Measurements from ENCODE around the gene CEND1.

Gene CEND1

DNA sequence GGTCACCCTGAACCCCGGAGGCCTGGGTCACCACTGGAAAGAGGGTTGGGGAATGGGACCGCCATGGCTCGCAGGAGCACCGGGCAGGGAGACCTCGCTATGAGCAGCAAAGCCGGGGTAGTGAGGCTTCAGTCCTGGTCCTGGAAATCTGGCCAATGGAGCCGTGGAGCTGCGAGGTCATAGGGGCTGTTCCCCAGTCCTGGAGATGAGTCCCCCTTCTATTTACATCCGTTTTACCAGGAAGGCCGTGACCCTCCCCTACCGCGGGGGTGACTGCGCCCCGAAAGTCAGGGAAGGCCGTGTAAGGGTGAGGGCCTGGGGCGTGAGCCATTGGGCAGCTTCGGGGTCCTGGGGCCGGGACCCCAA lies 14.7 kb upstream of the CEND1 start:
- H3K36me3 ChIP-seq, result peaks cover 6 to 39% (median 32%) of the 10 kb centered on the region in 11 experiments; a peak in 20 of 22 replicates
- H4K20me1 ChIP-seq, result peaks cover 0 to 52% (median 20%) of the 10 kb centered on the region in 11 experiments; a peak in 14 of 22 replicates
- peak overlapping the region; percentile 66 to 84 (median 72) for H3K4me3 ChIP-seq
- H3K9ac ChIP-seq, result peak overlapping the region; percentile 78 to 87 (median 82)
- H3K27me3 ChIP-seq, result no peaks in the 10 kb centered on the region
- TF ChIP-seq Cebpa-rat (IDR thresholded peaks at IDR 0.05), result no peak
- peak overlapping the region in 9 of 11 experiments; percentile 78 to 90 (median 87); a peak in 17 of 22 replicates for H3K27ac ChIP-seq
- H3K9me3 ChIP-seq (replicated peaks in 1 of 11), result no peaks in the 10 kb centered on the region
- peaks cover 44 to 62% (median 57%) of the 10 kb centered on the region in 10 experiments for H3K4me1 ChIP-seq
- H3K4me2 ChIP-seq, result peak overlapping the region; percentile 92 to 100 (median 100)

DNA sequence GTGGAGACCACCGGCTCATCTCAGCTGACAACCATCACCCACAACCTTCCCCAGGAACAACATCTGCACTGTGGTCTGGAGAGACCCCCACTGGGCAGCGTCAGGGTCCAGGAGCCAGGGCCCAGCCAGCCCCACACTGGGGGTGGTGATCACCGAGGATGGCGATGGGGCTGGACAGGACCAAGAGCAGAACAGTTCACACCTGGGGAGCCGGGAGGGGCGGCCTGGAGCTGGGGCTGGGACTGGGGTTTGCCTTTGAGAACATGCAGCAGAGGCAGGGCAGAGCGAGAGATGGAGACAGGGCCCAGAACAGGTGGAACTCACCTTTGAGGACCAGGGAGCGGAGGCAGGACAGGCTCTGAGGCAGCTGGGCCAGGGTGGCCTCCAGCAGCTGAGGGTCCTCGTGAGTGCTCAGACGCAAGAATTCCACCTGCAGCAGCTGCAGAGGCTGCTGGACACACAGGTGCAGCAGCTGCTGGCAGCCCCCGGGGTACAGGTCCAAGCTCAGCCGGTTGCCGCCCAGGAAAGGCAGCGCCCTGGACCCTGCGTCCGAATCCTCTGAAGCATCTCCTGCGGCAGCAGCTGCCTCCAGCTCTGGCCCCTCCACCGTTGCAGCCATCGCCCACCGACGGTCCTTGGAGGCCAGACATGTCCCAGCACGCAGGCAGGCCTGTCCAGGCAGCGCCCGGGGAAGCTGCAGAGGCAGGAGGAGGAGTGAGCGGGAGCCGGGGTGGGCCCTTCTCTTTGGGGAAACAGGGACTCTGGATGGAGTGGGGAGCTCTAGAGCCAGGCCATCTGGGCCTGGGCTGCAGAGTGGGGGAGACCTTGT lies 14.1 kb upstream of the CEND1 start:
- Histone ChIP-seq H4K20me1 (peaks cover 0 to 58% (median 23%) of the 10 kb centered on the region in 11 experiments; a peak in 15 of 22 replicates), H3K36me3 (peaks cover 11 to 45% (median 38%) of the 10 kb centered on the region in 11 experiments; a peak in 20 of 22 replicates), H3K9ac (peak overlapping the region; percentile 78 to 87 (median 82)), H3K9me3 (replicated peaks in 1 of 11) (no peaks in the 10 kb centered on the region), H3K4me2 (peak overlapping the region; percentile 92 to 100 (median 100)), H3K4me3 (peak overlapping the region; percentile 66 to 84 (median 72)), H3K4me1 (peaks cover 44 to 62% (median 57%) of the 10 kb centered on the region in 10 experiments), H3K27ac (peak overlapping the region in 8 of 11 experiments; percentile 78 to 90 (median 88); a peak in 16 of 22 replicates), H3K27me3 (no peaks in the 10 kb centered on the region)
- TF ChIP-seq Cebpa-rat (IDR thresholded peaks at IDR 0.05), result no peak

DNA sequence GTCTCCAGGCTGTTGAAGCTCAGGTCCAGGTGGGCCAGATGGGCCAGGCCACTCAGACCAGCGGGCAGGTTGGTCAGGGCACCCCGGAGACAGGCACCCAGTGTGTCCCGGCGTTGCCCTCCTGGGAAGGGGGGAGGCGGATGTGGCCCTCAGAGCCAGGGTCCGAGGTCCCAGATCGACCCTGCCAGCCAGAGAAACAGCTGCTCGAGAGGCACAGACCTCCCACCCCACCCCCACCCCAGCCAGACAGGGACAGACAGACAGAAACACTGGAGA lies 13.5 kb upstream of the CEND1 start:
- H3K4me3 ChIP-seq, result peak overlapping the region; percentile 66 to 84 (median 72); a peak in 17 of 20 replicates
- peaks cover 0 to 64% (median 28%) of the 10 kb centered on the region in 11 experiments; a peak in 15 of 22 replicates for H4K20me1 ChIP-seq
- peak overlapping the region; percentile 92 to 100 (median 100) for H3K4me2 ChIP-seq
- H3K9ac ChIP-seq, result peak overlapping the region; percentile 65 to 87 (median 82); a peak in 21 of 22 replicates
- H3K27ac ChIP-seq, result peak overlapping the region in 2 of 11 experiments; percentile 4 to 31; a peak in 1 of 22 replicates
- no peaks in the 10 kb centered on the region for H3K9me3 ChIP-seq (replicated peaks in 1 of 11)
- no peaks in the 10 kb centered on the region for H3K27me3 ChIP-seq
- peaks cover 41 to 63% (median 56%) of the 10 kb centered on the region in 10 experiments for H3K4me1 ChIP-seq
- H3K36me3 ChIP-seq, result peaks cover 11 to 47% (median 39%) of the 10 kb centered on the region in 11 experiments; a peak in 20 of 22 replicates
- no peak for TF ChIP-seq Cebpa-rat (IDR thresholded peaks at IDR 0.05)

- no peak for TF ChIP-seq Cebpa-rat (IDR thresholded peaks at IDR 0.05)
- H3K9ac ChIP-seq, result peak overlapping the region; percentile 65 to 87 (median 82); a peak in 21 of 22 replicates
- no peaks in the 10 kb centered on the region for H3K27me3 ChIP-seq
- H3K4me3 ChIP-seq, result peak overlapping the region in 9 of 10 experiments; percentile 69 to 84 (median 72); a peak in 15 of 20 replicates
- H3K4me1 ChIP-seq, result peaks cover 37 to 60% (median 52%) of the 10 kb centered on the region in 10 experiments
- H3K9me3 ChIP-seq (replicated peaks in 1 of 11), result no peaks in the 10 kb centered on the region
- peaks cover 11 to 47% (median 39%) of the 10 kb centered on the region in 11 experiments; a peak in 20 of 22 replicates for H3K36me3 ChIP-seq
- peaks cover 0 to 66% (median 29%) of the 10 kb centered on the region in 11 experiments; a peak in 15 of 22 replicates for H4K20me1 ChIP-seq
- peak overlapping the region in 2 of 11 experiments; percentile 4 to 31; a peak in 1 of 22 replicates for H3K27ac ChIP-seq
- H3K4me2 ChIP-seq, result peak overlapping the region; percentile 92 to 100 (median 100)
These were observed 13.0 kb upstream of the CEND1 start for GRCh38 chr11:802693-803466.

- peaks cover 0 to 69% (median 33%) of the 10 kb centered on the region in 11 experiments; a peak in 16 of 22 replicates for H4K20me1 ChIP-seq
- H3K36me3 ChIP-seq, result peaks cover 11 to 47% (median 39%) of the 10 kb centered on the region in 11 experiments; a peak in 20 of 22 replicates
- peaks cover 37 to 53% (median 46%) of the 10 kb centered on the region in 10 experiments for H3K4me1 ChIP-seq
- TF ChIP-seq Cebpa-rat (IDR thresholded peaks at IDR 0.05), result no peak
- no peak overlapping the region for H3K4me3 ChIP-seq
- peak overlapping the region in 8 of 11 experiments; percentile 33 to 87 (median 82); a peak in 9 of 22 replicates for H3K9ac ChIP-seq
- no peaks in the 10 kb centered on the region for H3K27me3 ChIP-seq
- H3K9me3 ChIP-seq (replicated peaks in 1 of 11), result no peaks in the 10 kb centered on the region
- no peak overlapping the region for H3K27ac ChIP-seq
- H3K4me2 ChIP-seq, result peak overlapping the region; percentile 92 to 100 (median 100); a peak in 18 of 22 replicates
These were observed 12.2 kb upstream of the CEND1 start for GRCh38 chr11:802018-802617.

- H4K20me1 ChIP-seq, result peaks cover 0 to 78% (median 42%) of the 10 kb centered on the region in 11 experiments; a peak in 18 of 22 replicates
- no peak overlapping the region for H3K4me3 ChIP-seq
- no peak overlapping the region for H3K4me2 ChIP-seq
- no peaks in the 10 kb centered on the region for H3K9me3 ChIP-seq (replicated peaks in 1 of 11)
- H3K27me3 ChIP-seq, result no peaks in the 10 kb centered on the region
- no peak for TF ChIP-seq Cebpa-rat (IDR thresholded peaks at IDR 0.05)
- H3K27ac ChIP-seq, result no peak overlapping the region
- H3K36me3 ChIP-seq, result peaks cover 11 to 47% (median 39%) of the 10 kb centered on the region in 11 experiments; a peak in 20 of 22 replicates
- H3K4me1 ChIP-seq, result peaks cover 43 to 58% (median 52%) of the 10 kb centered on the region in 10 experiments
- H3K9ac ChIP-seq, result no peak overlapping the region
These were observed 11.3 kb upstream of the CEND1 start for GRCh38 chr11:801097-801780.

GRCh38 chr11:800473-800872 lies 10.6 kb upstream of the CEND1 start:
- Histone ChIP-seq H3K36me3 (peaks cover 11 to 47% (median 39%) of the 10 kb centered on the region in 11 experiments; a peak in 20 of 22 replicates), H3K9ac (no peak overlapping the region), H3K4me3 (no peak overlapping the region), H3K4me1 (peaks cover 41 to 56% (median 51%) of the 10 kb centered on the region in 10 experiments), H4K20me1 (peaks cover 0 to 83% (median 46%) of the 10 kb centered on the region in 11 experiments; a peak in 18 of 22 replicates), H3K4me2 (no peak overlapping the region), H3K27me3 (no peaks in the 10 kb centered on the region), H3K27ac (no peak overlapping the region), H3K9me3 (replicated peaks in 1 of 11) (no peaks in the 10 kb centered on the region)
- TF ChIP-seq Cebpa-rat (IDR thresholded peaks at IDR 0.05), result no peak
